Measurements from ENCODE around the gene TPM2. TPM values are rescaled to one million over a fixed set of nuclear protein-coding genes. Genes with fewer than 3 reads are reported as not detected.

The TPM2 gene
- total RNA-seq (10 to 100 TPM; 11.3 to 52.8 (median 22.6) TPM), polyA plus RNA-seq (100 to 1,000 TPM; 204 to 227 TPM)

- Histone ChIP-seq H3K4me3 (peak within 1 kb of the TSS; percentile 30 to 66 (median 58)), H3K27me3 (no peaks in the 10 kb centered on the region), H3K9me3 (no peaks in the 10 kb centered on the region), H3K36me3 (no peaks in the 10 kb centered on the region), H3K27ac (peak within 1 kb of the TSS; percentile 51 to 73 (median 60)), H3K4me1 (peaks cover 0 to 4% (median 4%) of the 10 kb centered on the region in 3 donors)
- no peak for FAIRE-seq
- intact Hi-C loops (cut with DNase I), result no loop called here
- 56 to 62% methylated on average over 53 to 61 of the region's 61 CpGs for WGBS, 2 donors
- peak in 3 of 4 donors; percentile 13 to 23 (median 22) for ATAC-seq
- no peak for TF ChIP-seq CTCF (IDR thresholded peaks at IDR 0.05)
- DNase-seq, result peak in 3 of 6 donors; percentile 17 to 75 (median 65)
These were observed at the start of gene TPM2 for GRCh38 chr9:35689542-35690293. Gene TPM2 (minus strand): TSS chr9:35689925. CDS start chr9:35689817, 108 bp downstream.

- ATAC-seq, result no peak
- 83 to 91% methylated on average over 7 of the region's 7 CpGs for WGBS, 2 donors
- Histone ChIP-seq H3K4me3 (no peak overlapping the region), H3K27me3 (no peaks in the 10 kb centered on the region), H3K27ac (no peak overlapping the region), H3K9me3 (no peaks in the 10 kb centered on the region), H3K36me3 (peaks cover 3 to 77% (median 48%) of the 10 kb centered on the region in 3 donors), H3K4me1 (peaks cover 0 to 4% (median 4%) of the 10 kb centered on the region in 3 donors)
- intact Hi-C loops (cut with DNase I), result no loop called here
- no peak for TF ChIP-seq CTCF (IDR thresholded peaks at IDR 0.05)
- no peak for FAIRE-seq
- no peak for DNase-seq
These were observed 49.2 kb upstream of the TPM2 start for GRCh38 chr9:35738924-35739323.

GRCh38 chr9:35738186-35738585, 48.5 kb upstream of the TPM2 start:
- Histone ChIP-seq H3K4me1 (peaks cover 7 to 12% (median 11%) of the 10 kb centered on the region in 3 donors), H3K9me3 (no peaks in the 10 kb centered on the region), H3K27ac (no peak overlapping the region), H3K36me3 (peaks cover 3 to 69% (median 48%) of the 10 kb centered on the region in 3 donors), H3K27me3 (no peaks in the 10 kb centered on the region), H3K4me3 (no peak overlapping the region)
- no peak for ATAC-seq
- no peak for DNase-seq
- no peak for TF ChIP-seq CTCF (IDR thresholded peaks at IDR 0.05)
- FAIRE-seq, result no peak
- intact Hi-C loops (cut with DNase I), result no loop called here
- WGBS, 2 donors, result 74 to 78% methylated on average over 4 of the region's 4 CpGs

GRCh38 chr9:35737143-35737542, 47.4 kb upstream of the TPM2 start:
- 78 to 81% methylated on average over 7 of the region's 7 CpGs for WGBS, 2 donors
- TF ChIP-seq CTCF (IDR thresholded peaks at IDR 0.05), result no peak
- no peak overlapping the region for H3K4me3 ChIP-seq
- ATAC-seq (no peak), FAIRE-seq (no peak), DNase-seq (peak in 1 of 6 donors; percentile 57)
- no peak overlapping the region for H3K27ac ChIP-seq
- peaks cover 7 to 12% (median 12%) of the 10 kb centered on the region in 3 donors for H3K4me1 ChIP-seq
- peaks cover 3 to 59% (median 41%) of the 10 kb centered on the region in 3 donors for H3K36me3 ChIP-seq
- H3K9me3 ChIP-seq, result no peaks in the 10 kb centered on the region
- H3K27me3 ChIP-seq, result no peaks in the 10 kb centered on the region
- intact Hi-C loops (cut with DNase I), result no loop called here

GRCh38 chr9:35736201-35736633, 46.5 kb upstream of the TPM2 start:
- WGBS, 2 donors, result 49 to 52% methylated on average over 5 of the region's 5 CpGs
- Histone ChIP-seq H3K36me3 (peaks cover 3 to 52% (median 38%) of the 10 kb centered on the region in 3 donors), H3K4me1 (peaks cover 8 to 12% (median 12%) of the 10 kb centered on the region in 3 donors), H3K9me3 (no peaks in the 10 kb centered on the region), H3K27me3 (no peaks in the 10 kb centered on the region), H3K27ac (no peak overlapping the region), H3K4me3 (no peak overlapping the region)
- TF ChIP-seq CTCF (IDR thresholded peaks at IDR 0.05), result peak; percentile 35 to 59 (median 55)
- no peak for FAIRE-seq
- intact Hi-C loops (cut with DNase I), result no loop called here
- DNase-seq, result peak; percentile 41 to 70 (median 56)
- ATAC-seq, result peak in 2 of 4 donors; percentile 10 to 18
